Thyroid gland (tissue), 4 donors: Measurements from ENCODE around the gene NFIB. TPM values are rescaled to one million over a fixed set of nuclear protein-coding genes. Genes with fewer than 3 reads are reported as not detected.

ENCODE experiments used
- DNase-seq, 2 donors: peaks; one replicate each; pipeline ENCODE4 v3.0.0-alpha.2; 2019
- H3K27ac ChIP-seq, 3 donors: fragments of 200-600 bp; sonication (generic); 1 replicate in 2 of 3; 2 replicates in 1 of 3; pipeline ENCODE4 v1.5.1; 2016 to 2019; ENCODE audit warnings: mild to moderate bottlenecking in 1 of 3, moderate library complexity in 1 of 3
- H3K27me3 ChIP-seq: fragments of 200-600 bp; sonication (generic); one replicate; pipeline ENCODE4 v1.5.1; 2019
- H3K36me3 ChIP-seq, 2 donors: fragments of 200-600 bp; sonication (generic); one replicate each; pipeline ENCODE4 v1.5.1; 2016 to 2019
- H3K4me1 ChIP-seq, 2 donors: fragments of 200-600 bp; sonication (generic); one replicate each; pipeline ENCODE4 v1.5.1; 2017 to 2019
- H3K4me3 ChIP-seq, 3 donors: fragments of 200-600 bp; sonication (generic); replicated peaks in 1 of 3; 1 replicate in 2 of 3; 2 replicates in 1 of 3; pipeline ENCODE4 v1.5.1; 2016; ENCODE audit warnings: mild to moderate bottlenecking in 1 of 3
- H3K9me3 ChIP-seq: fragments of 200-600 bp; sonication (generic); one replicate; pipeline ENCODE4 v1.5.1; 2017
- POLR2A ChIP-seq, 2 donors: fragments of 450-650 bp; IDR thresholded peaks; one replicate each; pipeline ENCODE4 v1.6.1; 2017; ENCODE audit warnings: antibody characterized with exemption in 2 of 2, mild to moderate bottlenecking in 2 of 2, moderate library complexity in 1 of 2
- WGBS, 2 donors: methylation state at CpG; one replicate each; pipeline ENCODE4 v1.1.5; 2017; 5-methylcytosine and 5-hydroxymethylcytosine counted together
- intact Hi-C: fragments of 100-400 bp; cut with DNase I; formaldehyde crosslinking; loops from one replicate; pipeline ENCODE4 v1.15.1; 2023
- total RNA-seq, 4 donors: library from RNA; depleted of rRNA; stranded (reverse); fragments of >200 nt; gene quantifications; one replicate each; pipeline ENCODE4 v1.2.3, GENCODE V29; 2016
- TF ChIP-seq, protein P1 (sequence below), 6 experiments: fragments of 200-600 bp in 3 of 6; fragments of 450-650 bp in 3 of 6; sonication (generic) in 3 of 6; IDR thresholded peaks; one replicate each; pipeline ENCODE4 v1.5.1; 2016 to 2019; ENCODE audit warnings: antibody characterized with exemption in 6 of 6, mild to moderate bottlenecking in 2 of 6, inconsistent platforms in 1 of 6, moderate library complexity in 1 of 6

Gene NFIB
- total RNA-seq, 4 donors from 2014 or later: 57.9 to 144 (median 125) TPM

DNA sequence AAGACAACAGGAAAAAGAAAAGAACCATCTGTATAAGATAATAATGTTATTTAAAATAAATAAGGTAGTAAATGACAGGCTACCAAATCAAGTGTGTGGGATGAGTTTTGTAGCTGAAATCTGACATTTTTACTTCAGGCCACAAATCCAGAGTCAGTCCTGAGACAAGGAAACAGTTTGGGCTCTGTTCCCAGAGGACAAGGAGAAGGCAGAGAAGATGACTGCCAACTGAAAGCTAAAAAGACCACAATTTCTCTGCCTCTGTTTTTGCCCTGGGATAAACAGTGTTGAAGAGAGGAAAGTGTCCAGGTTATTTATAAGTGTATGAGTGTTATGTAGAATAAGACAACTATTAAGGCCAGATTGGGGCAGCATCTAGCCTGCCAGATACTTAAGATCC is 180.5 kb downstream of the NFIB start:
- DNase-seq: no peak
- H3K27ac ChIP-seq: no peak overlapping the region

DNA sequence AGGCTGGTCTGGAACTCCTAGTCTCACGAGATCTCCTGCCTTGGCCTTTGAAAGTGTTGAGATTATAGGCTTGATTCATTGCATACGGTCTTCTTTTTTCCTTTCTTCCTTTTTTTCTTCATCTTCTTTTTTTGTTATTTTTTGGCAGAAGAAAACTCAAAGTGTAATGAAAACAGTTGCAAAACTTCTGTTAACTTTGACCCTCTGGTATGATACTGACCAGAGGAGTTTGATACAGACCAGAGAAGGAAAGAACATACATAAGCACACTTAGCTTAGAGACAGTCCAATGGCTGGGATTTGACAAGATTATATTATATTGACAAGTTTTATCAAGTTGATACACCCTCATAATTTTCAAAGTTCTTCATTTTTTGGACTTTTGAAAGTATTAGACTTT is 181.2 kb downstream of the NFIB start:
- no peak for DNase-seq
- Histone ChIP-seq H3K4me3 (no peak overlapping the region), H3K27me3 (no peaks in the 10 kb centered on the region), H3K4me1 (no peaks in the 10 kb centered on the region), H3K27ac (no peak overlapping the region), H3K9me3 (no peaks in the 10 kb centered on the region), H3K36me3 (no peaks in the 10 kb centered on the region)
- intact Hi-C loops: no loop called here
- TF ChIP-seq, protein P1, sequence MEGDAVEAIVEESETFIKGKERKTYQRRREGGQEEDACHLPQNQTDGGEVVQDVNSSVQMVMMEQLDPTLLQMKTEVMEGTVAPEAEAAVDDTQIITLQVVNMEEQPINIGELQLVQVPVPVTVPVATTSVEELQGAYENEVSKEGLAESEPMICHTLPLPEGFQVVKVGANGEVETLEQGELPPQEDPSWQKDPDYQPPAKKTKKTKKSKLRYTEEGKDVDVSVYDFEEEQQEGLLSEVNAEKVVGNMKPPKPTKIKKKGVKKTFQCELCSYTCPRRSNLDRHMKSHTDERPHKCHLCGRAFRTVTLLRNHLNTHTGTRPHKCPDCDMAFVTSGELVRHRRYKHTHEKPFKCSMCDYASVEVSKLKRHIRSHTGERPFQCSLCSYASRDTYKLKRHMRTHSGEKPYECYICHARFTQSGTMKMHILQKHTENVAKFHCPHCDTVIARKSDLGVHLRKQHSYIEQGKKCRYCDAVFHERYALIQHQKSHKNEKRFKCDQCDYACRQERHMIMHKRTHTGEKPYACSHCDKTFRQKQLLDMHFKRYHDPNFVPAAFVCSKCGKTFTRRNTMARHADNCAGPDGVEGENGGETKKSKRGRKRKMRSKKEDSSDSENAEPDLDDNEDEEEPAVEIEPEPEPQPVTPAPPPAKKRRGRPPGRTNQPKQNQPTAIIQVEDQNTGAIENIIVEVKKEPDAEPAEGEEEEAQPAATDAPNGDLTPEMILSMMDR (IDR thresholded peaks at IDR 0.05): no peak
- TF ChIP-seq POLR2A (IDR thresholded peaks at IDR 0.05): no peak
- 82 to 93% methylated on average over 2 of the region's 2 CpGs for WGBS, 2 donors

More for the DNA sequence above, 180.5 kb downstream of the NFIB start:
- H3K36me3 ChIP-seq: no peaks in the 10 kb centered on the region
- no peaks in the 10 kb centered on the region for H3K4me1 ChIP-seq
- H3K4me3 ChIP-seq: no peak overlapping the region
- H3K9me3 ChIP-seq: no peaks in the 10 kb centered on the region
- H3K27me3 ChIP-seq: no peaks in the 10 kb centered on the region
- TF ChIP-seq, protein P1 (IDR thresholded peaks at IDR 0.05): no peak
- intact Hi-C loops: no loop called here

DNA sequence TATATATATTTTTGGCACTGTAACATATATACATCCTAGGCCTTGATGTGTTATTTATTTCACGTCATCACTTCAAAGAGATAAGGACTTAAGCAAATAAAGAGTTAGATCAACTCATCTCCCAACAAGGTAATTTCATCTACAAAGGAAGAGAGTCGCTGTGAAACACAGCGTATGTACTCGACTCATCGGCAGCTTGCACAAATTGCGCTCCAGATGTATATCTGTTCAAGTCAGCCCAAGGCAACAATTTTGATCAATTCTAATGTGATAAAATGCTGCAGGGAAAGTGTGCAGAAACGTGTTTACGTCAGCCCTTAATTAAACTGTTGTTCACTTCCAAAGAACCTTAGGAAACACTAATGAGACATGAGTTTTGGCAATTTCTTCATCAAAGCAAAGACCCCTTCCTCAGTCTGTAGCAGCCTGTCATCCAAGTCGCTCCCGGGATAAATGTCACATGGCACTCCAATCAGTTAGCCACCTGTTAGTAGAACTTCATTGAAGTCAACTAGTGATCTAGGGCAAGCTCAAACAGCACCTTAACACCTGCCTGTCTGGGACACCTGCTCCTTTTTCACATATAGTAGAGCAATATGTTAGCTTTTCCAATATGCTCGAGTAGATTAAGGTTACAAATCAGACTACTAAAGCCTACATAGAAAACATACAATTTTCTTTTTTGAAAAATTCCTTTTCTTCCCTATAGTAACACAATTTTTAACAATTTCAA is 182.4 kb downstream of the NFIB start:
- Histone ChIP-seq H3K4me3 (no peak overlapping the region), H3K9me3 (no peaks in the 10 kb centered on the region), H3K27me3 (no peaks in the 10 kb centered on the region), H3K4me1 (no peaks in the 10 kb centered on the region), H3K27ac (no peak overlapping the region), H3K36me3 (no peaks in the 10 kb centered on the region)
- intact Hi-C loops: no loop called here
- no peak for DNase-seq
- no peak for TF ChIP-seq POLR2A (IDR thresholded peaks at IDR 0.05)
- TF ChIP-seq, protein P1 (IDR thresholded peaks at IDR 0.05): no peak
- WGBS, 2 donors: 95% methylated on average over 11 of the region's 11 CpGs

DNA sequence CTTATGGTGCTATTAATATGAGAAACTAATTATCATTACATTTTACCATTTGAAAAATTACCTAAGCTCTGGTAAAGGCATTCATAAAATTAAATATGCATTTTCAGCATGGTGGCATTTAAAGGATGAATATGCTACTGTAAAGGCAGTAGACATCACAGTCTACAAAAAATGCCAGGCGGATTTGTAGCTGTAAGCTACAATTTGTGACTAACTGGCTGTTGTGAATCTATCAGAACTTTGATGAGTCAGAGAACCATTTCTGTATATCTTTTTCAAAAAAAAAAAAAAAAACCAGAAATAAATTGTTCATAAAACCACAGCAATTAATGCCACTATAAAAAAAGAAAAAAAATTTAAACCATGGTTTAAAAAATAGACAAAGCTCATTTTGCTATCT is 186.3 kb downstream of the NFIB start:
- peaks cover 0 to 7% of the 10 kb centered on the region in 2 donors for H3K36me3 ChIP-seq
- 95 to 98% methylated on average over 1 of the region's 1 CpG for WGBS, 2 donors
- H3K27ac ChIP-seq: no peak overlapping the region
- no peaks in the 10 kb centered on the region for H3K9me3 ChIP-seq
- DNase-seq: no peak
- no peak overlapping the region for H3K4me3 ChIP-seq
- no peaks in the 10 kb centered on the region for H3K4me1 ChIP-seq
- TF ChIP-seq, protein P1 (IDR thresholded peaks at IDR 0.05): no peak
- TF ChIP-seq POLR2A (IDR thresholded peaks at IDR 0.05): no peak
- intact Hi-C loops: no loop called here
- no peaks in the 10 kb centered on the region for H3K27me3 ChIP-seq

DNA sequence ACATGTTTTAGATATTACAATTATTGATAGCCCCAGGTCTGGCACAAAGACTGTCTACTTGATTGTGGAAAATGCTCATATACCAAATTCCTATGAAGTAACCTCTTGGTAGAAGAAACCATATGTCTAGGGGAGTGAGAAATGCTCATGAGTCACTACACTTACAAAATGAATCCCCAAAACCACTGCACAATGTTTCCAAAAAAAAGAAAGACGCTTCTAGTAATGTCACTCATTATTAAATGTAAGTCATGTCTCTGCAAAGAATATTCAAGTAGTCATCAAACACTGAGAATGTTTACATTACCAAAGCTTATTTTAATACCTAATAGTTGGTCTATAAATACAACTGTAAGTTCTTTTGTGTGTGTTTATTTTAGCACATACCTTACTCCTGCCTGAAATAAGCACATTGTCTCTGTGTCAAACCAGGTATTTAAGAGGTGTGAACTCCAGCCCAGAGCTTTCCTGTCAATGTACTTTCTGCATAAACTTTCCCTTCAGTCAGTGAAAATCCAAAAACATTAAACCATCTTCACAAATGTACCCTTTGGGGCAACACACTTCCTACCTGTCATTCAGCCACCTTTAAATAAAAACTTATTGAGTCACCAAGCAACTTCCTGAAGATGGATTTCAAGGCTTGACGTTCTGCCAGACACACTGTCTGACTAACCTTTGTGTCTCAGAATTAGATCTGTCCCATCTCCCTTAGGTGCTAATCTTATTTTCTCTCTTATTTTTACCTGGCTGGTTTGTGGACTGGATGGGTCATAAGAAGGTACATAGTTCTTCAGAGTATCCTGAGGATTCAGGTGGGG is 194.0 kb downstream of the NFIB start:
- no peaks in the 10 kb centered on the region for H3K27me3 ChIP-seq
- peaks cover 5 to 9% of the 10 kb centered on the region in 2 donors for H3K36me3 ChIP-seq
- WGBS, 2 donors: 79 to 84% methylated on average over 2 of the region's 2 CpGs
- no peak overlapping the region for H3K27ac ChIP-seq
- TF ChIP-seq POLR2A (IDR thresholded peaks at IDR 0.05): no peak
- TF ChIP-seq, protein P1 (IDR thresholded peaks at IDR 0.05): no peak
- intact Hi-C loops: no loop called here
- H3K9me3 ChIP-seq: no peaks in the 10 kb centered on the region
- H3K4me3 ChIP-seq: no peak overlapping the region
- no peak for DNase-seq
- peaks cover 8% of the 10 kb centered on the region in 2 donors for H3K4me1 ChIP-seq
